CD14-positive monocyte (primary cell): Measurements from ENCODE around the gene CHST11. TPM values are rescaled to one million over a fixed set of nuclear protein-coding genes. Genes with fewer than 3 reads are reported as not detected.

Source experiments
- DNase-seq, 3 donors: peaks; one replicate each; pipeline ENCODE4 v3.0.0-alpha.2; 2011 to 2022
- H2AFZ ChIP-seq: 2 replicates; pipeline ENCODE4 v1.6.0; 2012; ENCODE audit warnings: mild to moderate bottlenecking, low read depth, low read length, inconsistent platforms; ENCODE audit not compliant: insufficient read depth, poor library complexity, severe bottlenecking
- H3K27ac ChIP-seq, 2 donors: 1 replicate in 1 of 2; 2 replicates in 1 of 2; pipeline ENCODE4 v1.5.1; 2012 to 2013; ENCODE audit warnings: low read length in 2 of 2, control low read depth in 1 of 2, inconsistent platforms in 1 of 2, low read depth in 1 of 2, mild to moderate bottlenecking in 1 of 2
- H3K27me3 ChIP-seq, 2 donors: one replicate each; pipeline versions ENCODE4 v1.6.0 to v1.6.1; 2011 to 2013; ENCODE audit warnings: low read length in 2 of 2; ENCODE audit not compliant: control insufficient read depth in 2 of 2, insufficient read depth in 2 of 2
- H3K36me3 ChIP-seq, 2 donors: replicated peaks in 1 of 2; 1 replicate in 1 of 2; 2 replicates in 1 of 2; pipeline versions ENCODE4 v1.5.1 to v1.6.1; 2012 to 2013; ENCODE audit warnings: low read length in 2 of 2, control low read depth in 1 of 2, inconsistent platforms in 1 of 2, mild to moderate bottlenecking in 1 of 2; ENCODE audit not compliant: insufficient read depth in 2 of 2, control insufficient read depth in 1 of 2
- H3K4me1 ChIP-seq, 2 donors: 1 replicate in 1 of 2; 2 replicates in 1 of 2; pipeline versions ENCODE4 v1.5.1 to v1.6.1; 2012 to 2013; ENCODE audit warnings: low read length in 2 of 2, control low read depth in 1 of 2, inconsistent platforms in 1 of 2, mild to moderate bottlenecking in 1 of 2, moderate library complexity in 1 of 2; ENCODE audit not compliant: insufficient read depth in 2 of 2, control insufficient read depth in 1 of 2
- H3K4me2 ChIP-seq: replicated peaks from 2 replicates; pipeline ENCODE3; 2012; ENCODE audit warnings: low read length, moderate library complexity, mild to moderate bottlenecking; ENCODE audit not compliant: poor library complexity, severe bottlenecking; ENCODE audit errors: extremely low read depth
- H3K4me3 ChIP-seq, 3 experiments: fragments of 200-600 bp in 1 of 3; sonication (generic) in 1 of 3; replicated peaks in 1 of 3; 1 replicate in 2 of 3; 2 replicates in 1 of 3; pipeline ENCODE4 v1.5.1; 2011 to 2013; ENCODE audit warnings: low read length in 3 of 3, mild to moderate bottlenecking in 3 of 3, control low read depth in 2 of 3, low read depth in 2 of 3, inconsistent platforms in 1 of 3, moderate library complexity in 1 of 3
- H3K79me2 ChIP-seq: 2 replicates; pipeline ENCODE4 v1.6.0; 2012; ENCODE audit warnings: mild to moderate bottlenecking, control low read depth, inconsistent platforms, low read length, moderate library complexity; ENCODE audit not compliant: insufficient read depth
- H3K9ac ChIP-seq: 2 replicates; pipeline ENCODE4 v1.6.0; 2017; ENCODE audit warnings: low read length, mild to moderate bottlenecking; ENCODE audit not compliant: insufficient read depth, poor library complexity, severe bottlenecking
- H3K9me3 ChIP-seq, 2 donors: replicated peaks in 1 of 2; 1 replicate in 1 of 2; 2 replicates in 1 of 2; pipeline versions ENCODE4 v1.5.1 to v1.6.1; 2012 to 2013; ENCODE audit warnings: low read length in 2 of 2, control low read depth in 1 of 2; ENCODE audit not compliant: control insufficient read depth in 1 of 2, insufficient read depth in 1 of 2
- H4K20me1 ChIP-seq: 2 replicates; pipeline ENCODE4 v1.6.0; 2012; ENCODE audit warnings: mild to moderate bottlenecking, low read length, control low read depth, moderate library complexity; ENCODE audit not compliant: insufficient read depth
- H3K27ac Mint-ChIP-seq, 7 donors: one replicate each; pipeline ENCODE4 v1.8.0; 2020; ENCODE audit warnings: mild to moderate bottlenecking in 7 of 7, mixed read lengths in 7 of 7, moderate library complexity in 6 of 7, inconsistent platforms in 2 of 7
- H3K27me3 Mint-ChIP-seq, 3 donors: one replicate each; pipeline ENCODE4 v1.8.0; 2021 to 2022; ENCODE audit warnings: low read depth in 3 of 3, mild to moderate bottlenecking in 3 of 3, mixed read lengths in 3 of 3, moderate library complexity in 3 of 3, inconsistent platforms in 1 of 3
- H3K36me3 Mint-ChIP-seq, 2 donors: one replicate each; pipeline ENCODE4 v1.8.0; 2020; ENCODE audit warnings: mixed read lengths in 2 of 2, inconsistent platforms in 1 of 2, mild to moderate bottlenecking in 1 of 2
- H3K4me1 Mint-ChIP-seq: one replicate; pipeline ENCODE4 v1.8.0; 2020; ENCODE audit warnings: mild to moderate bottlenecking, mixed read lengths
- H3K4me3 Mint-ChIP-seq, 2 donors: one replicate each; pipeline ENCODE4 v1.8.0; 2020; ENCODE audit warnings: mild to moderate bottlenecking in 2 of 2, mixed read lengths in 2 of 2, moderate library complexity in 1 of 2
- H3K9me3 Mint-ChIP-seq, 7 donors: one replicate each; pipeline ENCODE4 v1.8.0; 2020 to 2022; ENCODE audit warnings: mixed read lengths in 7 of 7, mild to moderate bottlenecking in 6 of 7, moderate library complexity in 6 of 7, inconsistent platforms in 2 of 7
- WGBS: methylation state at CpG from one replicate; pipeline ENCODE4 v1.1.5; 2013; ENCODE audit warnings: missing lambda C conversion rate; ENCODE audit not compliant: insufficient coverage; 5-methylcytosine and 5-hydroxymethylcytosine counted together
- intact Hi-C, 2 donors: fragments of 100-400 bp; cut with micrococcal nuclease; formaldehyde crosslinking; loops; one replicate each; pipeline versions ENCODE4 v1.15.0 to v1.15.1; 2023
- polyA plus RNA-seq, 3 donors: library from polyadenylated mRNA; depleted of rRNA in 1 of 3; unstranded in 2 of 3; stranded (reverse) in 1 of 3; fragments of 300-500 nt in 2 of 3; fragments of >200 nt in 1 of 3; fragmentation: Illumina TruSeq in 2 of 3; gene quantifications; 1 replicate in 2 of 3; 2 replicates in 1 of 3; pipeline ENCODE4 v1.2.3, GENCODE V29; 2012 to 2021
- TF ChIP-seq, protein P1 (sequence below): fragments of 200-600 bp; IDR thresholded peaks from one replicate; pipeline ENCODE4 v1.8.0; 2022; ENCODE audit warnings: antibody characterized with exemption, mild to moderate bottlenecking

CHST11 gene
- polyA plus RNA-seq, 3 donors, result 44.4 to 66.6 (median 48.4) TPM

DNA sequence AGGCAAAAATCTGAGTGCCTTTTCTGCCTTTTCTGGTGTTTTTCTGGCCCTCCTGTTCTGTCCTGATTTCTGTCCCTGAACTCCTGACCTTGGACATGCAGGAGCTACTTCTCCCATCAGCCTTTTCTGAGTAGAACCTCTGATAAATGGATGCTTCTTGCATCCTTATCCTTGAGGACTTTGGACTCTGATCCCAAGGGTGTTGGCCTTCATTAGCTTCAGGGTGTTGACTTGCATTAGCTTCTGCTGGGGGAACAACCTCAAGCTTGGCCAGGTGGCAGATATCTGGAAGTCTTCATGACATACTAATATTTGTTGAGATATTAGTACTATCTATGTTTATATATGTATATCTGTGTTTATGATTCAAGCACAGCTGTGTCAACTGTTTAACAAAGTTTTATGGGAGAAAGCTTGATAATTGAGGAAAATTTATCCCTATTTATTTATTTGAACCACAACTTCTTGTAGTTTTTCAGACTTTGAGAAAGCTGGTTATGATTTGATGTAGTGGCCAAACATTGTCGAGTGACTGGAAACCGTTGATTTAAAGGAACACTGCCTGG lies 124.3 kb downstream of the CHST11 start:
- Histone ChIP-seq H3K79me2 (peaks cover 100% of the 10 kb centered on the region), H3K4me3 (no peak overlapping the region), H2AFZ (no peak overlapping the region), H3K36me3 (peaks cover 0 to 14% of the 10 kb centered on the region in 2 donors), H3K27me3 (no peaks in the 10 kb centered on the region), H3K9me3 (no peaks in the 10 kb centered on the region), H3K4me1 (peaks cover 3 to 32% of the 10 kb centered on the region in 2 donors), H3K9ac (no peak overlapping the region), H3K27ac (peak overlapping the region in 1 of 2 donors; percentile 55), H4K20me1 (peaks cover 99% of the 10 kb centered on the region), H3K4me2 (no peak overlapping the region)
- peaks cover 64% of the 10 kb centered on the region for H3K4me1 Mint-ChIP-seq
- no peaks in the 10 kb centered on the region for H3K9me3 Mint-ChIP-seq
- 100% methylated on average over 2 of the region's 2 CpGs for WGBS
- peaks cover 0 to 2% (median 0%) of the 10 kb centered on the region in 3 donors for H3K27me3 Mint-ChIP-seq
- no peak overlapping the region for H3K4me3 Mint-ChIP-seq
- TF ChIP-seq, protein P1, sequence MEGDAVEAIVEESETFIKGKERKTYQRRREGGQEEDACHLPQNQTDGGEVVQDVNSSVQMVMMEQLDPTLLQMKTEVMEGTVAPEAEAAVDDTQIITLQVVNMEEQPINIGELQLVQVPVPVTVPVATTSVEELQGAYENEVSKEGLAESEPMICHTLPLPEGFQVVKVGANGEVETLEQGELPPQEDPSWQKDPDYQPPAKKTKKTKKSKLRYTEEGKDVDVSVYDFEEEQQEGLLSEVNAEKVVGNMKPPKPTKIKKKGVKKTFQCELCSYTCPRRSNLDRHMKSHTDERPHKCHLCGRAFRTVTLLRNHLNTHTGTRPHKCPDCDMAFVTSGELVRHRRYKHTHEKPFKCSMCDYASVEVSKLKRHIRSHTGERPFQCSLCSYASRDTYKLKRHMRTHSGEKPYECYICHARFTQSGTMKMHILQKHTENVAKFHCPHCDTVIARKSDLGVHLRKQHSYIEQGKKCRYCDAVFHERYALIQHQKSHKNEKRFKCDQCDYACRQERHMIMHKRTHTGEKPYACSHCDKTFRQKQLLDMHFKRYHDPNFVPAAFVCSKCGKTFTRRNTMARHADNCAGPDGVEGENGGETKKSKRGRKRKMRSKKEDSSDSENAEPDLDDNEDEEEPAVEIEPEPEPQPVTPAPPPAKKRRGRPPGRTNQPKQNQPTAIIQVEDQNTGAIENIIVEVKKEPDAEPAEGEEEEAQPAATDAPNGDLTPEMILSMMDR, result no peak
- intact Hi-C loops, result no loop called here
- H3K27ac Mint-ChIP-seq, result peak overlapping the region in 5 of 7 donors; percentile 9 to 73 (median 46)
- DNase-seq, result no peak
- H3K36me3 Mint-ChIP-seq, result peaks cover 13 to 14% of the 10 kb centered on the region in 2 donors

DNA sequence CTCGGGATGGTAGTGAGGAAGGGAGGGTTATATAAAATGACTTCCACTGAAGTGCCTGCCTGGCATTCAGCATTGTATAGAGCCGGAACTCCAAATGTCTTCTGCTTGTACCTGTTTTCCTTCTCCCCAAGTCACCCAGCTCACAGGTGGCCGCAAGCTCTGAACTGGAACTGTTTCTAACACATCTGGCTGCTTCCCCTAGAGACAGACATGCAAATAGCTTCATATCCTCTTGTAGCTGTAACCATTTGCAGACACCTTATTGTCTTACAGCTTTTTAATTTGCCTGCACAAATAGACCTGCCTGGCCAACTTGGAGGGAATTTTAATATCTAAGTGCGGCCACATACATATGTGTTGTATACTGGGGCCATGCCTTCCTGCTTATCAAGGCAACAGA lies 126.0 kb downstream of the CHST11 start:
- Mint-ChIP-seq H3K9me3 (no peaks in the 10 kb centered on the region), H3K4me3 (no peak overlapping the region), H3K27me3 (peaks cover 0 to 2% (median 0%) of the 10 kb centered on the region in 3 donors), H3K27ac (no peak overlapping the region), H3K36me3 (peaks cover 6 to 13% of the 10 kb centered on the region in 2 donors), H3K4me1 (peaks cover 55% of the 10 kb centered on the region)
- Histone ChIP-seq H3K79me2 (peaks cover 100% of the 10 kb centered on the region), H3K9ac (no peak overlapping the region), H3K36me3 (peaks cover 0 to 14% of the 10 kb centered on the region in 2 donors), H3K4me3 (no peak overlapping the region), H3K4me2 (no peak overlapping the region), H3K4me1 (peaks cover 3 to 22% of the 10 kb centered on the region in 2 donors), H2AFZ (no peak overlapping the region), H3K27me3 (no peaks in the 10 kb centered on the region), H3K27ac (peak overlapping the region in 1 of 2 donors; percentile 29), H4K20me1 (peaks cover 98% of the 10 kb centered on the region), H3K9me3 (no peaks in the 10 kb centered on the region)
- 78% methylated on average over 2 of the region's 4 CpGs for WGBS
- intact Hi-C loops, result no loop called here
- DNase-seq, result no peak
- TF ChIP-seq, protein P1, result no peak
